ENCODE measurements around the gene PEX16. TPM values are rescaled to one million over a fixed set of nuclear protein-coding genes. Genes with fewer than 3 reads are reported as not detected.

The PEX16 gene
- total RNA-seq, 1 donor from 2014 or later = 24.5 TPM

GRCh38 chr11:45920531-45921477 lies 3.1 kb upstream of the PEX16 start:
- Mint-ChIP-seq H3K4me3 (ENCODE audit: unreplicated experiment) (no peak overlapping the region), H3K9me3 (ENCODE audit: unreplicated experiment) (no peaks in the 10 kb centered on the region), H3K4me1 (ENCODE audit: unreplicated experiment) (peaks cover 29% of the 10 kb centered on the region), H3K36me3 (ENCODE audit: unreplicated experiment) (no peaks in the 10 kb centered on the region), H3K27me3 (ENCODE audit: unreplicated experiment) (peaks cover 29% of the 10 kb centered on the region), H3K27ac (ENCODE audit: unreplicated experiment) (no peak overlapping the region)
- TF ChIP-seq CTCF (IDR thresholded peaks at IDR 0.05) = no peak
- DNase-seq (ENCODE audit: extremely low spot score, unreplicated experiment) = no peak

DNA sequence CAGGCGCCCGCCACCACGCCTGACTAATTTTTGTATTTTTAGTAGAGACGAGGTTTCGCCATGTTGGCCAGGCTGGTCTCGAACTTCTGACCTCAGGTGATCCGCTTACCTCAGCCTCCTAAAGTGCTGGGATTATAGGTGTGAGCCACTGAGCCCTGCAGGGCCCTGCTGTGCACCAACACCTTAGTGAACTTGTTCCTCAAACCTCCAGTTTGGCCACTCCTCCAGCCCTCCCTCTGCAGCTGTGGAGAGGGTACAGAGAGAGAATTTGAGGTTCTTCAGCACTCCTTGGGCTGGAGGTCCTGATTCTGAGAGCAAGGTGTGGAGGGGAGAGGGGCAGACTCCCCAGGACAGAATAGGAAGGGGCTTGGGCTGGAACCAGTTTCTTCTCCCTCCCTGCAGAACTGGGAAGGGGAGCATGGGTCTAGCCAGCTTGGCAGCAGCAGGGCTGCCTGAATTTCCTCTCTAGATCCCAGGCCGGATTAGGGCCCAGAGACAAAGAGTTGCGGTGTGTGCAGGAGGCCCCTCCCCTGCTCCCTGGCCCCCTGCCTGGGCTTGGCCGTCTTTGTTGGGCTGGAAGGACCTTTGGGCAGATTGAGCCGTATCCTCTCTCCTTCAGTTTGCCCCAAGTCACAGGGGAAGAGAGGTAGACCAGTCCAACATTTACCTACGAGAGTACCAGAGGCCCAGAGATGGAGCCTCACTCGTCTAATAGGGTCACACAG lies 2.3 kb upstream of the PEX16 start:
- Mint-ChIP-seq H3K27me3 (ENCODE audit: unreplicated experiment) (peaks cover 26% of the 10 kb centered on the region), H3K9me3 (ENCODE audit: unreplicated experiment) (no peaks in the 10 kb centered on the region), H3K27ac (ENCODE audit: unreplicated experiment) (no peak overlapping the region), H3K36me3 (ENCODE audit: unreplicated experiment) (no peaks in the 10 kb centered on the region), H3K4me3 (ENCODE audit: unreplicated experiment) (no peak overlapping the region), H3K4me1 (ENCODE audit: unreplicated experiment) (peaks cover 29% of the 10 kb centered on the region)
- TF ChIP-seq CTCF (IDR thresholded peaks at IDR 0.05) = no peak
- DNase-seq (ENCODE audit: extremely low spot score, unreplicated experiment) = no peak

GRCh38 chr11:45918962-45919675 lies 1.4 kb upstream of the PEX16 start:
- no peak for DNase-seq (ENCODE audit: extremely low spot score, unreplicated experiment)
- H3K9me3 Mint-ChIP-seq (ENCODE audit: unreplicated experiment) = no peaks in the 10 kb centered on the region
- H3K4me3 Mint-ChIP-seq (ENCODE audit: unreplicated experiment) = peak overlapping the region; percentile 96
- H3K27ac Mint-ChIP-seq (ENCODE audit: unreplicated experiment) = peak overlapping the region; percentile 98
- no peak for TF ChIP-seq CTCF (IDR thresholded peaks at IDR 0.05)
- H3K27me3 Mint-ChIP-seq (ENCODE audit: unreplicated experiment) = peaks cover 18% of the 10 kb centered on the region
- peaks cover 25% of the 10 kb centered on the region for H3K4me1 Mint-ChIP-seq (ENCODE audit: unreplicated experiment)
- no peaks in the 10 kb centered on the region for H3K36me3 Mint-ChIP-seq (ENCODE audit: unreplicated experiment)

DNA sequence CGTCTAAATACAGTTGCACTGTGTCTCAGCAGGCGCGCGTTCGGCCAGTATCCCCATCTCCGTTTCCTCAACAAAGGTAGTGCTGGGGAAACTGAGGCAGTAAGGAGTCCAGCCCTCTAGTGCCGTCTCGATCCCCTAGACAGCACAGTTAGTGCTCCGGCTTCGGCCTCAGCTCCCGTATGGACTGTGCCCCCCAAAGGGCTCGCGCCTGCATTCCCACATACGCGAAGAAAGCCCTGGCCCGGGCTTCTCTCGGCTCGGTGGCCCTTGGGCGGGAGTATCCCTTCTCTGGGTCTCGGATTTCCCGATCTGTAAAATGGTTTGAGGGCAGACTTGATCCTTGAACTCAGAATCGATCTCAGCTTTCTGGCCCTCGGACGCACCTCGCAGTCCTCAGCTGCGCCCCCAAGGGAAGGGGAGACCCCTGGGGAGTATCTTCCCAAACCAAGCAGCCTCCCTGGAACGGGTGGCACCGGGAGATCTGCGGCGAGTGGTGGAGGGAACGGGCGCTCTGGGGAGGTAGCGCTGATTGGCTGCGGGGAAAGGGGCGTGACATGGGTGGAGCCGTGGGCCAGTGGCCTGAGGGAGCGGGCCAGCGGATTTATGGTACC lies 759 bp upstream of the PEX16 start:
- H3K27me3 Mint-ChIP-seq (ENCODE audit: unreplicated experiment) = peaks cover 14% of the 10 kb centered on the region
- H3K4me3 Mint-ChIP-seq (ENCODE audit: unreplicated experiment) = peak overlapping the region; percentile 96
- H3K4me1 Mint-ChIP-seq (ENCODE audit: unreplicated experiment) = peaks cover 25% of the 10 kb centered on the region
- peak overlapping the region; percentile 98 for H3K27ac Mint-ChIP-seq (ENCODE audit: unreplicated experiment)
- no peak for DNase-seq (ENCODE audit: extremely low spot score, unreplicated experiment)
- no peak for TF ChIP-seq CTCF (IDR thresholded peaks at IDR 0.05)
- H3K9me3 Mint-ChIP-seq (ENCODE audit: unreplicated experiment) = no peaks in the 10 kb centered on the region
- no peaks in the 10 kb centered on the region for H3K36me3 Mint-ChIP-seq (ENCODE audit: unreplicated experiment)
